Activated CD8-positive, alpha-beta memory T cell treated with anti-CD3 and anti-CD28 coated beads for 36 hours (primary cell): Measurements from ENCODE around the gene FDX1. TPM values are rescaled to one million over a fixed set of nuclear protein-coding genes. Genes with fewer than 3 reads are reported as not detected.

Experiments
- CTCF ChIA-PET: fragments of 350-600 bp; sonication (Branson Sonifier 250); formaldehyde crosslinking; loops from one replicate; lab custom pipeline; 2021; ENCODE audit warnings: antibody characterized with exemption; lab: Charles Lee
- POLR2A ChIA-PET: fragments of 350-600 bp; sonication (Branson Sonifier 250); formaldehyde crosslinking; loops from one replicate; lab custom pipeline; 2021; ENCODE audit warnings: antibody characterized with exemption; lab: Charles Lee
- total RNA-seq, 2 experiments: library from RNA; stranded (reverse); gene quantifications; one replicate each; pipeline ENCODE4 v1.2.3, GENCODE V29; 2021

The FDX1 gene
- total RNA-seq, 2 experiments from 2014 or later, result 15.4 to 16.0 TPM

- POLR2A ChIA-PET, result no interaction called here
- CTCF ChIA-PET, result no interaction called here
Measured at GRCh38 chr11:110491577-110492320, 62.0 kb downstream of the FDX1 start.

GRCh38 chr11:110492321-110492685 is 62.6 kb downstream of the FDX1 start:
- ChIA-PET POLR2A (no interaction called here), CTCF (no interaction called here)

GRCh38 chr11:110493346-110493745 is 63.6 kb downstream of the FDX1 start:
- ChIA-PET POLR2A (no interaction called here), CTCF (no interaction called here)

GRCh38 chr11:110497231-110497978 is 67.7 kb downstream of the FDX1 start:
- ChIA-PET CTCF (no interaction called here), POLR2A (interaction anchor here (0.6 kb wide), 1 partner anchor 104 kb away, joined by 3 read pairs; no protein-coding TSS in a partner anchor)

GRCh38 chr11:110501428-110501827 is 71.7 kb downstream of the FDX1 start:
- ChIA-PET POLR2A (no interaction called here), CTCF (no interaction called here)

- ChIA-PET POLR2A (no interaction called here), CTCF (no interaction called here)
Measured at GRCh38 chr11:110505528-110506284, 76.0 kb downstream of the FDX1 start.

GRCh38 chr11:110507328-110507727 is 77.6 kb downstream of the FDX1 start:
- CTCF ChIA-PET, result no interaction called here

GRCh38 chr11:110508786-110509185 is 79.0 kb downstream of the FDX1 start:
- ChIA-PET CTCF (no interaction called here), POLR2A (no interaction called here)

More at GRCh38 chr11:110507328-110507727, 77.6 kb downstream of the FDX1 start:
- POLR2A ChIA-PET, result no interaction called here

GRCh38 chr11:110509472-110509871 is 79.7 kb downstream of the FDX1 start:
- POLR2A ChIA-PET, result no interaction called here
- CTCF ChIA-PET, result no interaction called here

- ChIA-PET POLR2A (no interaction called here), CTCF (interaction anchor here (0.9 kb wide), 1 partner anchor 9 kb away, joined by 3 read pairs; no protein-coding TSS in a partner anchor)
Measured at GRCh38 chr11:110512026-110512425, 82.3 kb downstream of the FDX1 start.

GRCh38 chr11:110513259-110513801 is 83.6 kb downstream of the FDX1 start:
- ChIA-PET CTCF (no interaction called here), POLR2A (no interaction called here)

GRCh38 chr11:110513846-110514437 is 84.2 kb downstream of the FDX1 start:
- ChIA-PET POLR2A (no interaction called here), CTCF (no interaction called here)

Other genes starting within 250 kb of the FDX1 start
- gene RDX, start 133.3 kb upstream of the FDX1 start, total RNA-seq, result 10 to 100 TPM; 55.4 to 55.5 TPM